ENCODE measurements around the gene ADCY2.

Gene ADCY2

DNA sequence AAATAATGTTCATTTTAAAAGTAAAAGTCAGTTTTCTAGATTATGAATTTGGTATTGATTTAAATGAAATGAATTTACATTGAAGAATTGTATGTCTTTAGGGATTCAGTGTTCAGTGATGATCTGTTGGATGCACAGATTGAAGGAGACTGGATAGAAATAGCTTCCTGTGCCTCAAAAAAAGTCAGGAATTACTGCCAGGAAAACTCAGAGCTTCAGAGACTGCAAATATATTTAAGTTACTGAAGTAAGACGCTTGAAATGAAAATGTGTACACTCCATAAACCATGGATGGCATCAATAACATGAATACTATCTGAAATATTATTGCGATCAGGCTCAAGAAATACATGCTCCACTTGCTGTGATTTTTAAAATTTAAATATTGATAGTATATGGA lies 60.3 kb downstream of the ADCY2 start:
- no peaks in the 10 kb centered on the region for H3K36me3 ChIP-seq
- H3K4me1 ChIP-seq, result no peaks in the 10 kb centered on the region

DNA sequence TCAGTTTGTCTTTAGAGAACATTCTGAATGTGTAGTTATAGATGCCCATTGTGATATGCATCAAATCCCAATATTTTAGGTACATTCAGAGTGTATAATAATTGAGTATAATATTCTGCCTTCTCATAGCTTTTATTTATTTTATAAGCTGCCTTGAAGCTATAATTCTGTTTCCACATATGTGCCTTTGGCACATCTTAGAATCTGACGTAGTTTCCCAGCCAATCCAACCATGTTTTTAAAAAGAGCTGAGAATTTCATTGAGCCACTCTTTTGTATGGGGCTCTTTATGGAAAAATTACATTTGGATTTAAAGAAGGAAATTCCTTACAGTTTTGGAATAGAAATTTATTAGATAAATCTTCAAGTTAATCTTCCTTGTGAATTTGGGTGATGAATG lies 65.4 kb downstream of the ADCY2 start:
- no peak for TF ChIP-seq Cebpa-rat (IDR thresholded peaks at IDR 0.05)

More for the DNA sequence above, 60.3 kb downstream of the ADCY2 start:
- Histone ChIP-seq H3K9me3 (replicated peaks in 1 of 11) (peaks cover 0 to 2% (median 0%) of the 10 kb centered on the region in 11 experiments; a peak in 2 of 22 replicates), H4K20me1 (no peaks in the 10 kb centered on the region), H3K27ac (no peak overlapping the region), H3K4me3 (no peak overlapping the region), H3K4me2 (no peak overlapping the region), H3K27me3 (no peaks in the 10 kb centered on the region), H3K9ac (no peak overlapping the region)
- TF ChIP-seq Cebpa-rat (IDR thresholded peaks at IDR 0.05), result no peak

DNA sequence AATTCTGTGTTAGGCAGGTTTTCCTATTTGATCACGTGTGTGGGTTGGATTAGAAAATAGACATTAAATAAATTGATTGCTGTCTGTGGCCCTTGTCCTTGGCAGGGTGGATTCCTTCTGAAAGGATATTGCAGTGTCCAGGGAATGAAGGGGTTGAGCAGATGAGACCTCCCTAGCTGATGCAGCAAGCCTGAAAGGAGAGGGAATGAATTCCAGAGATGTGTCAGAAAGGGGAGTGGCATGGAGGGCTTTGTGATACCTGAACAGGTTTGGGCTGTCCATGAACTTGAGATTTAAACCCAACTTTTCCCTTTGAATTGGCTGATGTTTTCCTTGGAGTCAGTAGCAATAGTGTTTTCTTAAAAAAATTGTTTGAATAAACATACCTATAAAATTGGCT lies 66.8 kb downstream of the ADCY2 start:
- Histone ChIP-seq H3K4me1 (no peaks in the 10 kb centered on the region), H3K27ac (no peak overlapping the region), H3K4me3 (no peak overlapping the region), H3K9ac (no peak overlapping the region), H3K4me2 (no peak overlapping the region), H3K9me3 (replicated peaks in 1 of 11) (no peaks in the 10 kb centered on the region), H3K36me3 (no peaks in the 10 kb centered on the region), H4K20me1 (no peaks in the 10 kb centered on the region), H3K27me3 (no peaks in the 10 kb centered on the region)
- TF ChIP-seq Cebpa-rat (IDR thresholded peaks at IDR 0.05), result no peak

More for the DNA sequence above, 65.4 kb downstream of the ADCY2 start:
- H3K4me2 ChIP-seq, result no peak overlapping the region
- H3K4me1 ChIP-seq, result no peaks in the 10 kb centered on the region
- H3K36me3 ChIP-seq, result no peaks in the 10 kb centered on the region
- H3K9ac ChIP-seq, result no peak overlapping the region
- no peak overlapping the region for H3K4me3 ChIP-seq
- no peaks in the 10 kb centered on the region for H4K20me1 ChIP-seq
- H3K27ac ChIP-seq, result no peak overlapping the region
- H3K9me3 ChIP-seq (replicated peaks in 1 of 11), result no peaks in the 10 kb centered on the region
- no peaks in the 10 kb centered on the region for H3K27me3 ChIP-seq

DNA sequence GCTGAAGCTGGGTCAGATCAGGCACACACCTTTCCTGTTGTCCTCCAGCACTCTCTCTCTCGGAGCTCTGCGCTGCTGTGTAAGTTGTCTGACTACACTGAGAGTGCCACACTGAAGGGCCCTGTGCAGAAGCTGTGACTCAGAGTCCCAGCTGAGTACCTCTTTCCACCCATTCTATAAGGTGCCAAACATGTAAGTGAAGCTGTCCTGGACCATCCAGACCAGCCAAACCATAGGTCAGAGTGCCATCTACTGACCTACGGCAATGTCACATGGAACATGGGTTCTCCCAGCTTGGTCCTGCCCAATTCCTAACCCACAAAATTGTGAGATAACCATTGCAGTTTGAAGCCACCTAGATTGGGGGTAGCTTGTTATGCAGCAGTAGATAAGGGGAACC lies 68.2 kb downstream of the ADCY2 start:
- H3K27me3 ChIP-seq, result no peaks in the 10 kb centered on the region
- H3K9ac ChIP-seq, result no peak overlapping the region
- no peak overlapping the region for H3K4me2 ChIP-seq
- H3K36me3 ChIP-seq, result no peaks in the 10 kb centered on the region
- H3K4me1 ChIP-seq, result no peaks in the 10 kb centered on the region
- H3K9me3 ChIP-seq (replicated peaks in 1 of 11), result no peaks in the 10 kb centered on the region
- no peaks in the 10 kb centered on the region for H4K20me1 ChIP-seq
- no peak overlapping the region for H3K4me3 ChIP-seq
- no peak overlapping the region for H3K27ac ChIP-seq
- TF ChIP-seq Cebpa-rat (IDR thresholded peaks at IDR 0.05), result no peak

DNA sequence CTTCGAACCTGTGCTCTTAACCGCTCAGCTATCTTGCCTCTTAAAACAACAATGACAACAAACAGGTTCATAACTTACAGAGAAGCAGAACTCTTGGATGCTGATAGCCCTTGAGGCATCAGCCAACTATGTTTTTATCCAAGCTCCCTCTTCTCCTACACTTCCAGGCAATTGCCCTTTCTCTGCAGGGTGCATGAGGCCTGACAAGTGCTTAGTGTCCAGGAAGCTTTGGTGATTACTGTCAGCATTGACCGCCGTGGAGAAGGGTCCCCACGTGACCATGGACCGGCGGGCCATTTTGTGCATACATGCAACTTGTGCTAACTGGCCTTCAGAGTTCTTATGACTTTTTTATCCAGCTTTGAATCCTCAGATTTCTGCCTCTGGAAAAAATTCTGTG lies 71.2 kb downstream of the ADCY2 start:
- H3K9me3 ChIP-seq (replicated peaks in 1 of 11), result peaks cover 0 to 15% (median 7%) of the 10 kb centered on the region in 11 experiments; a peak in 13 of 22 replicates
- no peaks in the 10 kb centered on the region for H3K4me1 ChIP-seq
- H3K27me3 ChIP-seq, result no peaks in the 10 kb centered on the region
- no peaks in the 10 kb centered on the region for H3K36me3 ChIP-seq
- no peak overlapping the region for H3K27ac ChIP-seq
- no peak overlapping the region for H3K4me3 ChIP-seq
- no peaks in the 10 kb centered on the region for H4K20me1 ChIP-seq
- no peak for TF ChIP-seq Cebpa-rat (IDR thresholded peaks at IDR 0.05)
- no peak overlapping the region for H3K9ac ChIP-seq
- H3K4me2 ChIP-seq, result no peak overlapping the region

DNA sequence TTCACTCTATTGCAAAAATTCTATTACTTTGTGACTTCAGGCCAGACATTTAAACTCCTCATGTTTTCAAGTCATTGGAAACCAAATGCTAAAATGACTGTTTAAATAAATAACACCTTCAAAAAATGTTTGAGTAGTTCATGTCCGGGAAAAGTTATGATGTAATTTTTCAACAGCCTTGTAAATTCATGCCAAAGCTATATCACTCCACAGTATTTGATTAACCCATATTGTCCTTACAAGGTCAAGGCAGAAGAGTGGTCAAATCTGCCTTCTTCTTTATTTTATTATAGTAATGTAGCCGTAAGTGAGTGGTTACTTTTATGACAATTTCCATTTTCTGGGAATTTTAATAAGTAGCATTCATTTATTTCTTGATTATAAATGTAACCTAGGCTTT lies 72.8 kb downstream of the ADCY2 start:
- H4K20me1 ChIP-seq, result no peaks in the 10 kb centered on the region
- H3K27ac ChIP-seq, result no peak overlapping the region
- no peaks in the 10 kb centered on the region for H3K27me3 ChIP-seq
- peaks cover 7 to 22% (median 12%) of the 10 kb centered on the region in 11 experiments; a peak in 16 of 22 replicates for H3K9me3 ChIP-seq (replicated peaks in 1 of 11)
- no peak for TF ChIP-seq Cebpa-rat (IDR thresholded peaks at IDR 0.05)
- no peak overlapping the region for H3K4me3 ChIP-seq
- no peaks in the 10 kb centered on the region for H3K4me1 ChIP-seq
- H3K4me2 ChIP-seq, result no peak overlapping the region
- H3K9ac ChIP-seq, result no peak overlapping the region
- H3K36me3 ChIP-seq, result no peaks in the 10 kb centered on the region

DNA sequence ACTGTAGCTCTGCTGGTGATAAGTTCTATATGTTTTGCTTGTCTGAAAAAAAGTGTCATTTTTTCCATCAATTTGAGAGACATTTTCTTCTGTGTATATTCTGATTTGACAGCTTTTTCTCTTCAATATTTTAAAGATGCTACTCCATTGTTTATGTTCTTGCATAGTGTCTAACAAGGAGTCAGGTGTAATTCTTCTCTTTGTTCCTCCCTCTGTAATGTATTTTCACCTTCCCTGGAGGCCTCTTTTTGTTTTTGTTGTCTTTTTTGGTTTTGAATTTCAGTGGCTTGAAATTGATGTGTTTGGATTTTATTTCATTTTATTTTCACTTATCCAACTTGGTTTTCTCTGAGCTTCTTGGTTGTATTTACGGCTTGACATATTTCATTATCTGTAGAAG lies 75.8 kb downstream of the ADCY2 start:
- no peak overlapping the region for H3K4me2 ChIP-seq

DNA sequence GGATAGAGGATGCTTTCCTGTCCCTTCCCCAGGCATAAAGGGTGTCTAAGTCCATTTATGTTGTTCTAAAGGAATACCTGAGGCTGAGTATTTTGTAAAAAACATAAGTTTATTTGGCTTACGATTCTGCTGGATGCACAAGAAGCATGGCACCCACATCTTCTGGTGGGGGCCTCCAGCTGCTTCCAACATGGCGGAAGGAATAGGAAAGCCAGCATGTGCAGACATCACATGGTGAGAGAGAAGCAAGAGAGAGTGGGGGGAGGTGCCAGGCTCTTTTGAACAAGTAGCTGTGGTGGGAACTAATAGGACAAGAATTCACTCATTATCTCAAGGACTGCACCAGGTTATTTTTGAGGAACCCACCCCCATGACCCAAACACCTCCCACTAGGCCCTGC lies 77.2 kb downstream of the ADCY2 start:
- no peaks in the 10 kb centered on the region for H4K20me1 ChIP-seq
- H3K27ac ChIP-seq, result no peak overlapping the region
- H3K27me3 ChIP-seq, result no peaks in the 10 kb centered on the region
- H3K4me3 ChIP-seq, result no peak overlapping the region
- H3K9ac ChIP-seq, result no peak overlapping the region
- TF ChIP-seq Cebpa-rat (IDR thresholded peaks at IDR 0.05), result no peak
- no peak overlapping the region for H3K4me2 ChIP-seq
- H3K9me3 ChIP-seq (replicated peaks in 1 of 11), result peaks cover 7 to 22% (median 12%) of the 10 kb centered on the region in 11 experiments; a peak in 17 of 22 replicates
- H3K36me3 ChIP-seq, result no peaks in the 10 kb centered on the region
- no peaks in the 10 kb centered on the region for H3K4me1 ChIP-seq

More for the DNA sequence above, 75.8 kb downstream of the ADCY2 start:
- Histone ChIP-seq H3K4me1 (no peaks in the 10 kb centered on the region), H3K27ac (no peak overlapping the region), H3K27me3 (no peaks in the 10 kb centered on the region), H3K9me3 (replicated peaks in 1 of 11) (peaks cover 7 to 22% (median 12%) of the 10 kb centered on the region in 11 experiments; a peak in 17 of 22 replicates), H3K4me3 (no peak overlapping the region), H4K20me1 (no peaks in the 10 kb centered on the region), H3K9ac (no peak overlapping the region), H3K36me3 (no peaks in the 10 kb centered on the region)
- no peak for TF ChIP-seq Cebpa-rat (IDR thresholded peaks at IDR 0.05)

DNA sequence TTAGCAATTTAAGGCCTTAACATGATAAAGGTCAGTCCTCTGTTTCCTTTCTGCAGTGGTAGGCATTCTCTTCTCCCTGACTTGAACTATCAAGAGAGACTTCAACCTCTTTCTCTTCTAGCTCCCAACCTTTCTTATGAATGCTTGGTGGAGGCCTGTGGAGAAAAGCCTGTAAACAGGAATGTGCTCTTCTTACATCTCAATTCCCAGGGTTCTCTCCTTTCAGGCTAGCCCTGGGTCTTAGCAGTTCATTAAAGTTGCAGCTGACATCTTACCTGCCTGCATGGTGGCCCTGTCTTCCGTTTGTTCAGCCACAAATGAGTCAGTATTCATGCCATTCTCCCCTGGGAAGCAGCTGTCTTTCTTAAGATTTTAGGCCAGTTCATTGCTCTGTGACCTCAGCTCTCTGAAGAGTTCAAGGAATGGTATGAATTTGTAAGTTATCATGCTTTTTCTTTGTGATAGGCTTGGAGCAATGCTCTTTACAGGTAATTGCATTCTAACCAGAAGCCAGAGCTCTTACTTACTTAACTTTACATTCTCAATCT lies 77.8 kb downstream of the ADCY2 start:
- Histone ChIP-seq H3K36me3 (no peaks in the 10 kb centered on the region), H3K27me3 (no peaks in the 10 kb centered on the region), H3K4me1 (no peaks in the 10 kb centered on the region), H4K20me1 (no peaks in the 10 kb centered on the region), H3K9me3 (replicated peaks in 1 of 11) (peaks cover 7 to 22% (median 12%) of the 10 kb centered on the region in 11 experiments; a peak in 17 of 22 replicates), H3K4me3 (no peak overlapping the region), H3K9ac (no peak overlapping the region), H3K27ac (no peak overlapping the region), H3K4me2 (no peak overlapping the region)
- TF ChIP-seq Cebpa-rat (IDR thresholded peaks at IDR 0.05), result no peak

DNA sequence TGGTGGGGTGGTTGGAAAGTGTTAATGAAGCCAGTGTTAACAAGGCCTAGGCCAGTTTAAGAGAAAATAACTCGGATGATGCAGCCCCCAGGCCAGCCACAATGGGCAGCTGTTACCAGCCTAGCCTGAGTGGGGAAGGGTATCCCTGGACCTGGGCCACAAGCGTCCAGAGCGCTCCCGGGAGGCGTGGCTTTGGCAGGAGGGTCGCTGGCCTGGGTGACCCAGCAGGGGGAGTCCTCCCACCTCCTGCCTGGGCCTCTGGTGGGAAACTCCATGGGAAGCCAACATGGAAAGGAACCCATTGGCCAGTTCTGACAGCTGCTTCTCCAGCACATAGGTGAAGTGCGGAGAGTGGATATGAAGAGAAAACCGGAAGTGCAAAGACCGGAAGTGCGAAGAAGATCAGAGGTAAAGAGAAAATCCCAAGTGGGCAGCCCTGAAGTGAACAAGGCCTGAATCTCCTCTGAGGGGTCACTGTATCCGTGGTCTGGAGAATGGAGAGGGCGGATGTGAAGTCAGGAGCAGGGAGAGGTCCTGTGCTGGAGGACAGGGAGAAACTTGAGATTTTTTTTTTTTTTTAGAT lies 79.0 kb downstream of the ADCY2 start:
- Histone ChIP-seq H3K36me3 (no peaks in the 10 kb centered on the region), H4K20me1 (no peaks in the 10 kb centered on the region), H3K4me1 (no peaks in the 10 kb centered on the region), H3K4me2 (no peak overlapping the region), H3K27ac (no peak overlapping the region), H3K9ac (no peak overlapping the region), H3K4me3 (no peak overlapping the region), H3K27me3 (no peaks in the 10 kb centered on the region), H3K9me3 (replicated peaks in 1 of 11) (peaks cover 7 to 22% (median 12%) of the 10 kb centered on the region in 11 experiments; a peak in 17 of 22 replicates)
- TF ChIP-seq Cebpa-rat (IDR thresholded peaks at IDR 0.05), result no peak
